Fibroblast of upper back skin (primary cell): Measurements from ENCODE around the gene DGCR6L.
A peak's percentile ranks its signal among the peaks of the same experiment; 100 is the strongest.
"Not testable (repeated sequence)": the region's sequence is repeated elsewhere in the genome, so short reads cannot be mapped to it uniquely, and the experiment has no call there.

Source experiments
- DNase-seq: peaks from one replicate; pipeline ENCODE4 v3.0.0-alpha.2; 2013

Gene DGCR6L

DNA sequence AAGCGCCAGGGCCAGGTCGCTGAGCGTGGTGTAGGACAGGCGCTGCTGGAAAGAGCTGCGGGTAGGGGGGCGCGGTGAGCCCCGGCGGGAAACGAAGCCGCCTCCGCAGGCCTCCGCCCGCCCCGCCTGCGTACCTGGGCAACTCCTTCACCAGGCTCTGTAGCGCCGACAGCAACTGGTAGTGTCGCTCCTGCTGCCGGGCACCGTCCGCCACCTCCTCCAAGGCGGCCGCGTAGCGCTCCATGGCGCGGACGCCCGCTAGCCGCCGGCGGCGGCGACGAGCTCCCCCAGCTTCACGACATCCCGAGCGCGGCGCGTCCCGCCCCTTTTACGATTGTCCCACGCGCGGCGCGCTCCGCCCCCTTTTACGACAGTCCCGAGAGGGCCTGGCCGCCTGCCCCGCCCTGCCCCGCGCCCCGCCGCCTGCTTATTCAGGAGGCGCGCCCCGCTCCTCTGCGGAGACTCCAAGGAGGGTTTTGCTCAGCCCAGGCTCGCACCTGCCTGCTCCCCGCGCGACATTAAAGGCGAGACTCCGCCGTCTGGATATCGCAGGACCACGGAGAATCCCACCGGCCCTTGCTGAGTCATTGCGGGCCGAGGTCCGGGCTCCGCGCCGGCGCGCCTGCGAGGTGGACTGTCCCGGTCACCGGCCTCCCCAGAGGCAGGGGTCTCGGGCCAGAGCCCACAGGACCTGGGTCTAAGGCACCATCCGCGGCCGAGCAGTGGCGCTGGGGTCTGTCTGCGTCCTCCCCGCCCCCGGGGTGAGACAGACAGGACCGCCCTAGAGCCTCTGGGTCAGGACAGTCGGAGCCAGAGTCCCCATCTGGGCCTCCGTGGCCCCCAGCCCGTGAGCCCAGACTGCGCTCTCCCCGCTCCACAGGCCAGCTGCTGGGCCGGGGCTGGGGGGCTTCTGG, at the start of gene DGCR6L:
Gene DGCR6L, minus strand, starts transcription at position 316 of the 914 bp plus-strand sequence. Its CDS starts 72 bp downstream, at position 244.
- DNase-seq: peak; percentile 89

- not testable (repeated sequence) for DNase-seq
Measured at GRCh38 chr22:20368875-20369274, 49.0 kb upstream of the DGCR6L start.

DNA sequence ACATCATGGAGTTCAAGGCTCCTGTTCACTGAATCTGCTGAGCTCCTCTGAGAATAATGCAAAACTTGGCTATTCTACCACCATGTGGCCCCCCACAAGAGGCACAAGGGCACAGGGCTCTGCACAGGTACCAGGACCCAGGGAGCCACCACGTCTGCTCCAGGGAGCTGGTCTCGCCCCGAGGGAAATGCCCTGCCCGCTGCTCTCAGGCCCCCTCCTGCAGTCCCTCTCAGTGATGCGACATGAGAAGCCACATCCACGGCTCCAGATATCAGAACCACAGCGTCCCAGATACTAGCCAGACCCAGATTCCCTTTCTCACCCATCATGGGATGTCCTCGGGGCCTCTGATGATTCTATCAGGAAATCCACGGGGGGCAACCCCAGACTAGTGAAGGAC, 47.0 kb upstream of the DGCR6L start:
- DNase-seq: not testable (repeated sequence)

DNA sequence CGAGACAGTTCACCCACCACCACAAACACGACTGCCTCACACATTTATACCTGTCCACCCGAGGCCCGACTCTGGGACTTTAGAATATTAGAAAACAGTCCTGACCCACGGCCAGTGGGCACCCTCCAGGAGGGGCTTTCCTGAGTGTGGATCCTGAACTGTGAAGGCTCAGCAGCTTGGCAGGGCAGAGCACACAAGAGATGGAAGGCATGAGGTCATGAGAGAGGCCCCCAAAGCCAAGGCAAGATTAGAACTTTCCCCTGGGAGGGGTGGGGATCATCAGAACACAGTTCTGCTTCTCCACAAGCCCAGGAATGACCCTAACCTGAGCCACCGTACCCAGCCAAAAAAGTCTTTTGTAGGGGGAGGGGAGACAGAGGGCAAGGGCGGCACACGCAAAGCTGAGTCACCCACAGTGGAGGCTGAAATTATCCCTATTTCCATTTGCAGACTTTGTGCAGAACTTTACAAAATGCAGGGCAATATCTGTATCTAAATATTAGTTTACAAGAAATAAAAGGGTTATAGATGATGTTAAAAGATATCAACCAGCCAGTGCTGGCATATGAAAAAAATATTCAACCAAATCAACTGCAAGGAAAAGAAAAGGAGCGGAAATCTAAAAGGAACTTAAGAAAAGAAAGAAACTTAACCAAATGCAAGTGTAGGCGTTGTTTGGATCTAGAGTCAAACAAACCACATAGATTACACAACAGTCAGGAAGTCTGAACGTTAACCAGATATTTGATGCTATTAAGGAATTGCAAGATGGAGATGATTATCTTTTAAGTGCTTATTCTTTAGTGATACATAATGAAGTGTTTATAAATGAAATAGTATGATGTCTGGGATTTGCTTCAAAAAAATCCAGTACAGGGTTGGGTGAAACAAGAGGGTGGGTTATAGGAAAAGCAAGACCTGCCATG, 44.7 kb upstream of the DGCR6L start:
- not testable (repeated sequence) for DNase-seq

GRCh38 chr22:20362403-20362802, 42.5 kb upstream of the DGCR6L start:
- DNase-seq: not testable (repeated sequence)

GRCh38 chr22:20361752-20362229, 41.9 kb upstream of the DGCR6L start:
- not testable (repeated sequence) for DNase-seq

GRCh38 chr22:20360866-20361751, 41.2 kb upstream of the DGCR6L start:
- DNase-seq: not testable (repeated sequence)

GRCh38 chr22:20360261-20360660, 40.4 kb upstream of the DGCR6L start:
- not testable (repeated sequence) for DNase-seq

DNA sequence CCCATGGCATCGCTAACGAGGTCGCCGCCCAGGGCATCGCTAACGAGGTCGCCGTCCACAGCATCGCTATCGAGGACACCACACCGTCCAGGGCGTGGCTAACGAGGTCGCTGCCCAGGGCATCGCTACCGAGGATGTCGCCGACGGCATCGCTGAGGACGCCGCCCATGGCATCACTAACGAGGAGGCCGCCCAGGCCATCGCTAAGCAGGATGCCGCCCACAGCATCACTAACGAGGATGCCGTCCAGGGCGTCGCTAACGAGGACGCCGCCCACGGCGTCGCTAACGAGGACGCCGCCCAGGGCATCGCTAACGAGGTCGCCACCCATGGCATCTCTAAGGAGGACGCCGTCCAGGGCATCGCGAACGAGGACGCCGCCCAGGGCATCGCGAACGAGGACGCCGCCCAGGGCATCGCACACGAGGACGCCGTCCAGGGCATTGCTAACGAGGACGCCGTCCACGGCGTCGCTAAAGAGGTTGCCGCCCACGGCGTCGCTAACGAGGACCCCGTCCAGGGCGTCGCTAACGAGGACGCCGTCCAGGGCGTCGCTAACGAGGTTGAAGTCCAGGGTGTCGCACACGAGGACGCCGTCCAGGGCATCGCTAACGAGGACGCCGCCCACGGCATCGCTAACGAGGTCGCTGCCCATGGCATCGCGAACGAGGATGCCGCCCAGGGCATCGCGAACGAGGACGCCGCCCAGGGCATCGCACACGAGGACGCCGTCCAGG, 38.8 kb upstream of the DGCR6L start:
- not testable (repeated sequence) for DNase-seq

DNA sequence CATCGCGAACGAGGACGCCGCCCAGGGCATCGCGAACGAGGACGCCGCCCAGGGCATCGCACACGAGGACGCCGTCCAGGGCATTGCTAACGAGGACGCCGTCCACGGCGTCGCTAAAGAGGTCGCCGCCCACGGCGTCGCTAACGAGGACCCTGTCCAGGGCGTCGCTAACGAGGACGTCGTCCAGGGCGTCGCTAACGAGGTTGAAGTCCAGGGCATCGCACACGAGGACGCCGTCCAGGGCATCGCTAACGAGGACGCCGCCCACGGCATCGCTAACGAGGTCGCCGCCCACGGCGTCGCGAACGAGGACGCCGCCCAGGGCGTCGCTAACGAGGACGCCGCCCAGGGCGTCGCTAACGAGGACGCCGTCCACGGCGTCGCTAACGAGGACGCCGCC, 38.1 kb upstream of the DGCR6L start:
- not testable (repeated sequence) for DNase-seq

- not testable (repeated sequence) for DNase-seq
Measured at GRCh38 chr22:20356906-20357305, 37.0 kb upstream of the DGCR6L start.

GRCh38 chr22:20355939-20356636, 36.2 kb upstream of the DGCR6L start:
- not testable (repeated sequence) for DNase-seq

- DNase-seq: no peak
Measured at GRCh38 chr22:20354238-20354975, 34.5 kb upstream of the DGCR6L start.

- DNase-seq: peak; percentile 1
Measured at GRCh38 chr22:20352536-20352935, 32.7 kb upstream of the DGCR6L start.

- not testable (repeated sequence) for DNase-seq
Measured at GRCh38 chr22:20346553-20346952, 26.7 kb upstream of the DGCR6L start.

DNA sequence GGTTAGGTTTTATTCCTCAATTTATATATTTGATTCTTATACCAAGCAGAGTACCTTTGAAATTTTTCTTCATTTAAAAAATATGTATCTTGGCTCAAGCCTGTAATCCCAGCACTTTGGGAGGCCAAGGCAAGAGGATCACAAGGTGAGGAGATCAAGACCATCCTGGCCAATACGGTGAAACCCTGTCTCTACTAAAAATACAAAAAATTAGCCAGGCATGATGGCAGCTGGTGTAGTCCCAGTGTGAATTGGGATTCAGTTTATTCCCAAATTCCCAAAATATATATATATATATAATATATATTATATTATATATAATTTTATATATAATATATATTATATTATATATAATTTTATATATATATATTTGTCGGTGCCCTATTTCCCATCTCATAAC, 18.4 kb upstream of the DGCR6L start:
- not testable (repeated sequence) for DNase-seq

- DNase-seq: not testable (repeated sequence)
Measured at GRCh38 chr22:20337807-20338206, 17.9 kb upstream of the DGCR6L start.

DNA sequence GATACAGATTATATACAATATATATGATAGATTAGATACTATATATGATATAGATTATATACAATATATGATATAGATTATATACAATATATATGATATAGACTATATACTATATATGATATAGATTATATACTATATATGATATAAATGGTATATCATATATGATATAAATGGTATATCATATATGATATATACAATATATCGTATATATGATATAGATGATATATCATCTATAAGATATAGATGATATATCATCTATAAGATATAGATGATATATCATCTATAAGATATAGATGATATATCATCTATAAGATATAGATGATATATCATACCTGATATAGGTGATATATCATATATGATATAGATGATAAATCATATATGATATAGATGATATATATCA, 16.7 kb upstream of the DGCR6L start:
- DNase-seq: not testable (repeated sequence)

DNA sequence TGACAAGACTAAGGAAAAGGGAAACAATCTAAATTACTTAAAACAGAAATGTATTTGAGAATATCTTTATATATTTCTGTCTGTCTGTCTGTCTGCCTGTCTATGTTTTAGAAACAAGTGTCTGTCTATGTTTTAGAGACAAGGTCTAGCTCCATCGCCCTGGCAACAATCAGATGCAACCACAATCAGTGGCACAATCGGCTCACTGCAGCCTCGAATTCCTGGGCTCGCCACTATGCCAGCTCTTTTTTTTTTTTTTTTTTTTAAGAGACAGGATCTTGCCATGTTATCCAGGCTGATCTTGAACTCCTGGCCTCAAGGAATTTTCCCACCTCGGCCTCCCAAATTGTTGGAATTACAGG, 8.7 kb upstream of the DGCR6L start:
- not testable (repeated sequence) for DNase-seq

DNA sequence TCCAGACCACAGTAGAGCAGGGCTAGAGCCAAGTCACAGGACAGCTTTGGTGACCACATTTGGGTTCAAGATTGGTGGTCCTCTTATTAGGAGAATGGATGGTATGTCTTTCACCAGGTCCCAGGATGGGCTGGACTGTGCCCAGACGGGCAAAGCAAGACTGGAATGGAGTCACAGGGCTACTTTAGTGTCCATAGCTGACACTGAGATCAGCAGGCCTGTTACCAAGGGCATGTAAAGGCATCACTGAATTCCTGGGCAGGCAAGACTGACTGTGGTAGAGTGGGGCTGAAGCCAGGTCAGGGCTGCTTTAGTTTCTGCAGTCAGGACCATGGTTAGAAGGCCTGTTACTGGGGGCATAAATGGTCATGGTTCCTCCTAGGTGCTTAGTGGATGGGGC, 6.1 kb upstream of the DGCR6L start:
- not testable (repeated sequence) for DNase-seq
